NCI-H510A (cell line): ENCODE measurements around the gene CLK2.
"Not testable (repeated sequence)": the region's sequence is repeated elsewhere in the genome, so short reads cannot be mapped to it uniquely, and the experiment has no call there.

Experiments
- DNase-seq: peaks from one replicate; lab custom pipeline; 2025; lab: John Stamatoyannopoulos, UW

The CLK2 gene

DNA sequence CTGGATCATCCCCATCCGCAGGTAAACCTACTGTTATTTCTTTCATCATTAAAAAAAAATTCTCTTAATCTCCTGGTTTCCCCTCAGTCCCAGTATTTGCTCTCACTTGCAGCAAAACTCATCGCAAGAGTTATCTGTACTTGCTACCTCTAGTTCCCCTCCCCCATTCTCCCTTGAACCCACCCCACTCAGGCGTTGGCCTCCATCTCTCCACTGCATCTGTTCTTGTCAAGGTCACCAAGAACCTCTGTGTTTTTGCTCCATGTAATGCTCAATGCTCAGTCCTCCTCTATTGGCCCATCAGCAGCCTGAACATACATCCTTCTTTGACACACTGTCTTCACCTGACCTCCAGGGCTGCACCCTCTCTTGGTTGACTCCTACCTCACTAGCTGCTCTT lies 23.4 kb upstream of the CLK2 start:
- no peak for DNase-seq

DNA sequence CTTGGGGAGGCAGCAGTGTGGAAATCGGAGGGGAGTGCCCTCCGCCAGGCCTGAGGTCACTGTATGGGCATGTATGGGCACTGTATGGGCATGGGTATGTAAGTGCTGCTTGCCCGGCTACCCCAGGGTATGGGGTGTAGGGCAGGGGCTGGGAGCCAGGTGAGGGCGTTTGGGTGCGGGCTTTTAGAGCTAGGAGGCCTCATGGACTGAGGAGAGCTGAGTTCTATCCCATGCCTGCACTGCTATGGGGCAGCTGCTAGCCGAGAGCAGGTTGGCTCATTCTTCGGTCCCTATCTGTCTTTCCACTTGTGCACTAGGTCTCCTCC lies 22.6 kb upstream of the CLK2 start:
- no peak for DNase-seq

DNA sequence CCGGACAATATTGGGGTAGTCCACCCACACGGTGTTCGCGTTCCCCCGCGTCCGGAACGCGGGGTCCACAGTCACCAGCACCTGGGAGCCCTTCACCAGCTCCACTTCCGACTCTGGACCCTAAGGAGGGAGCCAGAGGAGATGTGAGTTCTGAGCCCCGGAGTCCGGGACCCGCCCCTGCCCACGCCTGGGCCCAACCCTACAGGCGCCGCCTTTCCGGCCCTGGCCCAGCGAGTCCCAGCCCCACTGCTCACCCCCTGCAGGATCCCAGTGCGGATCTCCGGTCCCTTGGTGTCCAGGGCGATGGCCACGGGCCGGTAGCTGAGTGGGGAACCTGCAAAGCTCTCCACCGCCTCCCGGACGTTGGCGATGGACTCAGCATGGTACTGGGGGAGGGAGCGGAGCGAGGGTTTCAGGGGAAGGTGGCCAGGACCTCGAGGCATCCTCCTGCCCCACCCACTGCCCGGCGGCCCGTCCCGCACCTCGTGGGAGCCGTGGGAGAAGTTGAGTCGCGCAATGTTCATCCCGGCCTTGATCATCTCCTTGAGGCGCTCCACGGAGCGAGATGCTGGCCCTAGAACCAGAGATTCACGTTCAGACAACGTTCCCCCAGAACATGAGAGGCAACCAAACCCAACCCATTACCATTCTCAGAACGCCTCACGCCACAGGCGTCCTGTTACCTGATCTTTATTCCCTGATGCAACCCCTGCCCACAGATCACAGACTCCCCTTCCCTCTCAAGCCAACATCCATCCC lies 22.1 kb upstream of the CLK2 start:
- DNase-seq = no peak

DNA sequence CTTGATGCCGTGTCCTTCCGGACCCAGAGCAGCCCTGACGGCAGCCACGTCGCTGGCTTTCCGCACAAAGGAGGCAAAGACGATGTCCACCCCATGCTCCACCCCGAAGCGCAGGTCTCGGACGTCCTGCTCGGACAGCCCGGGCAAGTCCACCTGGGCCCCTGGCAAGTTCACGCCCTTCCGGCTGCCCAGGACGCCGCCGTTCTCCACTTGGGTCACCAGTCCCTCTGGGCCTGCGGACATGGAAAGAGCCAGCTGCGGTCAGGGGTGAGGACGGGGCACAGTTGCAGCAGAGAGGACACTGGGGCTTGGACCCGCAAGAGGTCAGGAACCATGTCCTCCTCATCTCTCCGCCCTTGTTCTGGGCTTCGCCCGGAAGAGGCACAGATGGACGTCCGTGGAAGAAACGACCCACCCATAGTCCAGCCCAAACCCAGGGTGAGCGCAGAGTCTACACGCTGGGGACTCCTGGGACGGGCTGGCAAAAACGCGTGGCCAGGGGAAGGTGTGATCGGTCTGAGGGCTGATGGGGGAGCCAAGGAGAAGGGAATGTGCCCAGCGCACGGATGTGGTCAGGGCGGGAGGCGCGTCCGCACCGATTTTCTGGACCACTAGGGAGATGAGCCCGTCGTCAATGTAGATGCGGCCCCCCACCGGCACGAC lies 21.3 kb upstream of the CLK2 start:
- DNase-seq = no peak

DNA sequence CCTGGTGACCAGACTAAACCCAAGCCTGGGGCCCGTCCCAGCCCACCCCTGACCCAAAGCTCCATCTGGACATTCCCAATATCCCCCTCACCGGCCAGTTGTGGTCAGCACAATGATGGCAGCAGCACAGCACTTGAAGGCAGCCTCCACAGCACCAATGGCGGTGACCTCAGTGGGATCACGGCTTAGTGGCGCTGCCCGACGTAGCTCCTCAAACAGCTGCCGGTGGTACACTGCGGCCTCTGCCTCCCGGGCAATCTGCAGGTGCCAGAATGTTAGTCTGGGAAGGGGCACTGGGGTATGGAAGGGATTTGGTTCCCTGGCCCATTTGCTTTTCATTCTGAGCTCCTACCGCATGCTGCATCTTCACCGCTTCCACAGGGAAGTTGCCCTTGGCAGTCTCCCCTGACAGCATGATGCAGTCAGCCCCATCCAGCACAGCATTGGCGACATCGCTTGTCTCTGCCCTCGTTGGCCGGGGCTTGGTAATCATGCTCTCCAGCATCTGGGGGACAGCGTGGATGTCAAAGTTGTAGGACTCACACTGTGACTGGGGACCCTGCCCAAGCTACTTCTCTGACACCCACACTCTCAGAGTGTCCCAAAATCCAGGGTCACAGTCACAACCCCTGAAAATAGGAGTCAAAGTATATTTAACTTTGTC lies 19.9 kb upstream of the CLK2 start:
- no peak for DNase-seq

DNA sequence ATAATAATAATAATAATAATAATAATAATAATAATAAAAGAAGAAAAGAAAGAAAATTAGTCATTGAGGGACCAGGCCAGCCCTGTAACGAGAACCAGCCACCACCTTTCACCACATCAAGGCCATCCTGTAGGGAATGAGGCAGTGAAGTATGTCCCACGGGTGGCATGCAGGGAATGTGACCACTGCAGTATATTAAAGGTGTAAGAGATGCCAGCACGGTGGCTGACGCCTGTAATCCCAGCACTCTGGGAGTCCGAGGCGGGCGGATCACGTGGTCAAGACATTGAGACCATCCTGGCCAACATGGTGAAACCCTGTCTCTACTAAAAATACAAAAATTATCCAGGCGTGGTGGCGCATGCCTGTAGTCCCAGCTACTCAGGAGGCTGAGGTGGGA lies 17.7 kb upstream of the CLK2 start:
- DNase-seq = not testable (repeated sequence)

DNA sequence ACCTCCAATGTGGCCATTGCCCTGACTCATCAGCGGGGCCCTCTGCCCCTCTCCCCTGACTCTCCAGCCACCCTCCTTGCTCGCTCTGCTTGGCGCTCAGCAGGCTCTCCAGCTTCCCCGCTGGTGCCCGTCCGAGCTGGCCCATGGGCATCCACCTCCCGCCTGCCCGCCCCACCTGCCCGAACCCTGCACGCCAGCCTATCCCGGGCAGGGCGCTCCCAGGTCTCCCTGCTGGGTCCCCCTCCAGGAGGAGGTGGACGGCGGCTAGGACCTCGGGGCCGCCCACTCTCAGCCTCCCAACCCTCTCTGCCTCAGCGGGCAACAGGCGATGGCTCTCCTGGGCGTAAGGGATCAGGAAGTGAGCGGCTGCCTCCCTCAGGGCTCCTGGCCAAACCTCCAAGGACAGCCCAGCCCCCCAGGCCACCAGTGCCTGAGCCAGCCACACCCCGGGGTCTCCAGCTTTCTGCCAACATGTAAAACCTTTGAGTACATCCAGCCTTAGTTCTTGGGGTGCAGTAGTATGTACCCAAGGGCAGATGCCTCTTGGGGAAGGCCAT lies 14.8 kb upstream of the CLK2 start:
- DNase-seq = no peak

DNA sequence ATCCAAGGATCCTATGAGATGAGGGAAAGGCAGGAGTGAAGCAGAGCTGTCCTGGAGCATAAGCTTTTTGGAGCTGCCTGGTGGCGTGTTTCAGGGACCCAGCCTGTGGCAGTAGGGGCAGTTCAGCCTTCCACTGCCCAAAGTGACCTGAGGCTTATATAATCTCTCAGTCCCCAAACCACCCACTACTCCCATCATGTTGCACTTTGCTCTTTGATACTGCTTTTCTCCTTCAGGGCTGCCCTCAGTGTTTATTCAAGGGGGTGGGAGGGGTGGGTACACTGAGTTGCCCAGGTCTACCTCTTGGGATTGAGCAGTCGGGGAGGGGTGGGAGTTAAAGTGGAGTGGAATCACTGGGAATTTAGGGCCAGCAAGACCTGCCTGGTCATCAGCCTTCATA lies 13.2 kb upstream of the CLK2 start:
- DNase-seq = no peak

DNA sequence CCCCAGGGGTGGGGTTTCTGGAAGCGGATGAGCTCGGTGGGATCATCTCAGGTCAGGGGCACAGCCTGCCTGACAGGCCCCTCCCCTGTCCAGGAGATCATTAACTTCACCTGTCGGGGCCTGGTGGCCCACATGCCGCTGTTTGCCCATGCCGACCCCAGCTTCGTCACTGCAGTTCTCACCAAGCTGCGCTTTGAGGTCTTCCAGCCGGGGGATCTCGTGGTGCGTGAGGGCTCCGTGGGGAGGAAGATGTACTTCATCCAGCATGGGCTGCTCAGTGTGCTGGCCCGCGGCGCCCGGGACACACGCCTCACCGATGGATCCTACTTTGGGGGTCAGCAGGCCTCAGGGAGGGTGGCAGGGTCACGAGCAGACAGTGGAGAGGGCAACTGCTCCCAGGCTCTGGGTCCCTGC lies 12.3 kb upstream of the CLK2 start:
- DNase-seq = no peak

DNA sequence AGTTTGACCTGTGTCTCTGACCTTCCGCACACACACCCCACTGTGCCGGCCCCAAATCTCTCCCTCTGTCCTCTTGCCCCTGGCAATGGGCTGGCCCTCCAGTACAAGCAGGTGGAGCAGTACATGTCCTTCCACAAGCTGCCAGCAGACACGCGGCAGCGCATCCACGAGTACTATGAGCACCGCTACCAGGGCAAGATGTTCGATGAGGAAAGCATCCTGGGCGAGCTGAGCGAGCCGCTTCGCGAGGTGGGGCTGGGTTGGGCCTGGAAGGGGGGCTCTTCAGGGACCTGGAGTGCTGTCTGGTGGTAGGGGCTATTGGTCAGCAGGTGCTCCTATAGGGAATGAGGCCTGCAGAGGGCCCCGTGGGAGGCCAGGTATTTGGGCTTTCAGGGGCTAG lies 11.8 kb upstream of the CLK2 start:
- DNase-seq = no peak

DNA sequence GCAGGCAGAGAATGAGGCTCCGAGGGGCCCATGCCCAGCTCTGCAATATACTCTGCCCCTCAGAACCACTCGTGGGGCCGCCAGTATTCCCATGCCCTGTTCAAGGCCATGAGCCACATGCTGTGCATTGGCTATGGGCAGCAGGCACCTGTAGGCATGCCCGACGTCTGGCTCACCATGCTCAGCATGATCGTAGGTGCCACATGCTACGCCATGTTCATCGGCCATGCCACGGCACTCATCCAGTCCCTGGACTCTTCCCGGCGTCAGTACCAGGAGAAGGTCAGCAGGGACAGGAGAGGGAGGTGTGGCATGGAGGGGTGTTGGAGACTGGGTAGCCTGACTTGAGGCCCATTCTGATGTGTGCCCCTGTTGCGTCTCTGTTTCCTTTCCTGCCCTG lies 11.2 kb upstream of the CLK2 start:
- DNase-seq = no peak

DNA sequence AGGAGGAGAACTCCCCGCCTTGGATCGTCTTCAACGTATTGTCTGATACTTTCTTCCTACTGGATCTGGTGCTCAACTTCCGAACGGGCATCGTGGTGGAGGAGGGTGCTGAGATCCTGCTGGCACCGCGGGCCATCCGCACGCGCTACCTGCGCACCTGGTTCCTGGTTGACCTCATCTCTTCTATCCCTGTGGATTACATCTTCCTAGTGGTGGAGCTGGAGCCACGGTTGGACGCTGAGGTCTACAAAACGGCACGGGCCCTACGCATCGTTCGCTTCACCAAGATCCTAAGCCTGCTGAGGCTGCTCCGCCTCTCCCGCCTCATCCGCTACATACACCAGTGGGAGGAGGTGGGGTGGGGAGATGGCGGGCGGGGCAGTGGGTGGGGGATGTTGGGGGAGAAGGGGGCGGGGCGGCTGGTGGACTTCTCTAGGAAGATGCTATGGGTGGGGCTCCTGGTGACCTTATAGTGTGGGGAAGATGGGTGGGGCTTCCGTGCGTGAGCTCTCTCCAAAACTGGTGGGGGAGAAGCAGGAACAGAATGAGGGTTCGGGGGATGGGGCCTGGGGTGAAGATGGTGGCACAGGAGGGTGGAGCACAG lies 9.3 kb upstream of the CLK2 start:
- DNase-seq = no peak

DNA sequence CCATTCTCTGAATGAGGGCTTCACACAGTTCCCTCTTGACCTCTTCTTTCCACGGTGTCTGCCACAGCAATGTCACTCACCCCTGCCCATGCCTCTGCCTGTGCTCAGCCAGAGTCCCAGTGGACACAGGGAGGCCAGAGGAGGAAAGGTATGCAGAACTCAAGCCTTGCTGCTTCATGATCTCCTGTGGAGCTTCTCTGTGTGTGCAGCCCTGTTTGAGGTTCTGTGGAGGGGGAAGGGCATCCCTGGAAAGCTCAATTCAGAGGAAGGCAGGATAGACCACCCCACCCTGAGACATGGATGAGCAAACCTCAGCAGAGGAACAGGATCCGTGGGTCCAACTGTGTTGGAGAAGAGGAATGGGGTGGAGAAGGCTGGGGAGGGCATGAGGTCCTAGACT lies 6.0 kb upstream of the CLK2 start:
- DNase-seq = no peak

DNA sequence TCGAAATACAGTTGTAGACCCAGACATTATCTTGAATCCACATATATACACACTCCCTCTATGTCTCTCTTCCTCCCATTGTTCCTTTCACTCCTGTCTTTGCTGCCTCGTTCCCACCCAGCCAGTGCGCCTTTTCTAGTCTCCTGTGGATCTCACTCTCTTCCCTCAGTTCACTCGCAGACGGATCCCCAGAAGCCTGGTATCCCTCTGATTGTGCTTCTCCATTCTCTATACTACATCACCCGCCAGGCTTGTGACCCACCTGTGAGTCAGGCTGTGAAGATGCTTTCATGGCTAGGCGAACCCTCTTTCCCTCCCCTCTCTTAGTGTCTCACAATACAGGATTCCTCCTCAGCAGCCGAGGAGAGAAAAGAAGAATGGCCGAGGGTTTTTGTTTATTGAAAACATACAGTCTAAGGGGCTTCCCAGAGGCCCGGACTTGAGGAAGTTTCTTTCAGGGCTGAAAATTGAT lies 5.4 kb upstream of the CLK2 start:
- no peak for DNase-seq

DNA sequence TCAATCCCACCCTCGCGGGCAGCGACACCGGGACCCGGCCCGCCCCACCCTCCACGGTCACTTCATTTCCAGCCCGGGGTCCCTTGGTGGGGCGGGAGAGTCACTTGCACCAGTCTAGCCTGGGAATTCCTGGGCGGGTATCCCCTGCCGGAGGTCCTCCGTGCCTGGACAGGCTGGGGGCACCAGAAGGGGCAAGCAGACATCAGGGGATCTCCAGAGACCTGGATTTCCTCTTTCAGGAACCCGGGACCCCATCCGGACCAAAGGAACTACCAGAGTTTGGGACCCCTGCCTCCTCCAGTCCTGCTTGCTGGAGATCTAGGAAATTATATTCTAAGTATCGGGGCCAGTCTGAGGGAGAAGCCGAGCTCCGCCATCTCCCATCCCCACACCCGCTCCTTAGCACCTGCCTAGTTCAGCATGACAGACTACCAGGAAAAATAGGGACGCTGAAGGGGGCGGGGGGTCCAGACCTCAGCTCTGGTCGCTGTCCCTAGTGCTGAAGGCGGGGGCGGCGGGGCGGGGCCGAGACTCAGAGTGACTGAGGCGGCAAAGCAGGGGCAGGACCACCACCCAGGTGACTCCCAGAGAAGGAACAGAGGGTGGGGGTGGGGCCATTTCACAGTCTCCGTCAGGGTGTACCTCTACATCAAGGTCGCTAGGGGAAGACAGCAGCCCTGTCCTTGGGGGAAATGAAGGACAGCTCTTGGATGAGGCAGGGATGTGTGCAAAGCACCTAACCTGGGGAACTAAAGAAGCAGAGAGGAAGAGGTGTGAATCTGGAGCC lies 4.8 kb upstream of the CLK2 start:
- DNase-seq = peak; percentile 58

DNA sequence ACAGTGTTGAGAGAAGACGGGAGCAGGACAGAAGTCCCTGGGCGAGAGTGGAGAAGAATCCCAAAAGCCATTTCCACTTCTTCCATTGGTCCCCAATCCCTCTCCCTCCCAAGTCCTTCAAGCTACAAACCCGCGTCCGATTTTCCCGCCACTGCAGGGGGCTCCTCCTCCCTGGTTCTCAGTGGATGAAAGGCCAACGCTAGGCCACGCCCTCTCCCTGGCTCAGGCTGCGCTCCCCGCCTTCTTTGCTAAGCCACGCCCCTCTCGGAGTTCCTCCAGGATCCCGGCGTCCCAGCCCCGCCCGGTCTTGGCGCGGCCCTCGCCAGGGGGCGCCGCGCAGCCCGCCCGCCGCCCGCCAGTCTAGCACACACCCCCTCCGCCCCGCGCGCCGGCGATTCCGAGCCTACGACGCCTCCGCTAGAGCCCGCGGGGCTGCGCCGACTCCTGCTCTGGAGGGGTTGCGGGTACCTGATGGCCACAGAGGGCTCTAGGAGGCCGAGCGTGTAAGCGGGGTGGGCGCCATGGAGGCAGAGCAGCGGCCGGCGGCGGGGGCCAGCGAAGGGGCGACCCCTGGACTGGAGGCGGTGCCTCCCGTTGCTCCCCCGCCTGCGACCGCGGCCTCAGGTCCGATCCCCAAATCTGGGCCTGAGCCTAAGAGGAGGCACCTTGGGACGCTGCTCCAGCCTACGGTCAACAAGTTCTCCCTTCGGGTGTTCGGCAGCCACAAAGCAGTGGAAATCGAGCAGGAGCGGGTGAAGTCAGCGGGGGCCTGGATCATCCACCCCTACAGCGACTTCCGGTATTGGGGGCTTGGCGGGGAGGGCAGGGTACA lies 4.0 kb upstream of the CLK2 start, which contains the start of gene HCN3:
Gene HCN3 (plus strand): TSS at position 394 of the 832 bp plus-strand sequence. CDS start 128 bp downstream, at position 522.
- peak; percentile 93 for DNase-seq

DNA sequence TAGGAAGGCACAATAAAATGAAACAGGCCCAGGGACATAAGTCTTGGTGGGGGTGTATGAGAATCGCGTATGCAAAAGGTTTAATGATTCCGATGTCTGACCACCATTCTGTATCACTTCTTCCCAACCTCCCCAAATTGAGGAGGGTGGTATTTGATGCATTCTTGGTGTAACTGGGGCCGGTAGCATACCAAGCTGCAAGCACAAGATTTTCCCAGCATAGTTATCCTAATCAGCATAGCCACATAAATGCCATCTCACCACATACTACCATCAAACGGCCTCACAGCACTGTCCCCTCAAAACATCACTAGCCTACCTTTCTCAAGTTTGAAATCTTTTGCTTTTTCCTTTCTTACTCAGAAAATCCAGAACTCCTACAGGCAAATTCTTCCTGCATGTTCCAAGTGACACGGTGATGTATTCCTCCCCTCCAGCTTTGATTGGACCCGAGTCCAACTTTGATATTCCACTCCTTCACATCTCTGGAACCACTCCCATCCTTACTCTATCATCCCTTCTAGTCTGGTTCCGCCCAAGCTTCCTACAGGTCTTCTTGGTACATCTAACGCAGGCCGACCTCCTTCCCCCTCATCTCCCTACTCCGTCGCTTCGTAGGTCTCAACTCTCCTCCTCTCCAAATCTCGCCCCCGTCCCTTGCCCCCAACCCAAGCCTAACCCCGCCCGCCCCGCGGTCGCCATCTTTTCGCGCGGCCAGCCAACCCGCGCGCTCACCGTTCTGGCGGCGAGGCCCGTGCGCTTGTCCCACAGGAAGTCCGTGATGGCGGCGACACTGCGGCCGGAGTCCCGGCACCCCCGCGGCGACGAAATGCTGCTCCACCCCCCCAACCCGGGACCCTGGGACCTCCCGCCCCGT lies 600 bp downstream of the CLK2 start:
- peak; percentile 79 for DNase-seq

DNA sequence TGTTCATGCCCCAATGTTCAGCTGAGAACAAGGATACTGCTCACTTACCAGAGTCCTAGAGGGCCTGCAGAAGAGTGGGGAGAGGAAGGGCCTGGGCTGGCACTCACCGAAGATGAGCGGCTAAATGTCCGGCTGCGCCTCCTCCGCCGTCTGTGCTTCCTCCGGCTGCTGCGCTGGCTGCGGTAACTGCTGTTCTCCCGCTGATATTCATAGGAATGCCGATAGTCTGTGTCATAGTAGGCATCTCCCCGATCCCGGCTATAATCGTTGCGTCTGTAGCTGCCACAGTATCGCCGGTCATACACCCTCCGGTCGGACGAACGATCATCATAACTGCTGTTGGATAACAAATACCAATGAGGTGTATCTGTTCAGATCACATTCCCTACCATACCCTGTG lies 3.9 kb downstream of the CLK2 start:
- no peak for DNase-seq

DNA sequence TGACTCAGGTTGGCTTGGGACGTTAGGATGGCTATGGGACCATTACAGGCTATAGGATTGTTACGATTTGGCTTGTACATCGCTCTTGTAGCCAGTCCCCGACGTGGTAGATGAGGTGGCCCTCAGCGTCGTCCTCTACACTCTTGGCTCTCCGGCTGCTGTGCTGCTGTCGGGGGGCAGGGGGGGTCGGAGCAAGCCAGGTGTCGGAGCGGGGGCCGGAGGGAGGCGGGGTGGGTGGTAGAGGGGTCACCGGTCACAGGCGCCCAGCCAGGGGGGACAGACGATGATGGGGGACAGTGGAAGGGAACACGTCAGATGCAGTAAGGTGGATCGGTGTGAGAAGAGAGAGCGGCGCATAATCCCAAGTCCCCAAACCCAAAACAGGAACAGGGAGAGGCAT lies 4.7 kb downstream of the CLK2 start:
- DNase-seq = no peak

DNA sequence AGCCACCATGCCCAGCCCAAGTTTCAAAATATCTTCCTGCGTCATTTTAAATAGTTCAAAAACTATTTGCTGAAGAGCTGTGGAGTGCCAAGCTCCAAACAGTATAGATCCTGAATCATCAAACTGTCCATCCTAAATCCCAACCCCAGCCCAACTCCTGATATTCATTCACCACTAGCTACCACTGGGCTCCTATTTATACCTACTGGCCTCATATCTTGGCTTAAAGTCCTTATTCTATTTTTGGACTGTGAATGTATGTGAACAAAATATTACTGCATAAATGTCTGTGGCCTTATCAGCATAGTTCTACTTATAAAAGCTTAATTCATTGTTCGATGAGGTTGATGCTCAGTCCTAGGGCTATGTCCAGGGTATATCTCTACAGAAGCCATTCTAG lies 5.9 kb downstream of the CLK2 start:
- no peak for DNase-seq
